H1 (cell line): Measurements from ENCODE around the gene FMN2. TPM values are rescaled to one million over a fixed set of nuclear protein-coding genes. Genes with fewer than 3 reads are reported as not detected.

ENCODE experiments used
- BCL11A ChIP-seq, 2 experiments: IDR thresholded peaks; one replicate each; pipeline ENCODE4 v1.6.1; 2011; ENCODE audit warnings: low read depth in 2 of 2, low read length in 2 of 2, mild to moderate bottlenecking in 2 of 2
- EP300 ChIP-seq, 2 experiments: IDR thresholded peaks; 1 replicate in 1 of 2; 2 replicates in 1 of 2; pipeline ENCODE4 v1.6.1; 2011 to 2012; ENCODE audit warnings: low read depth in 2 of 2, low read length in 2 of 2, mild to moderate bottlenecking in 2 of 2, borderline replicate concordance in 1 of 2, inconsistent platforms in 1 of 2, moderate library complexity in 1 of 2
- KDM5A ChIP-seq: fragments of 200-600 bp; IDR thresholded peaks from 2 replicates; pipeline ENCODE4 v1.7.1; 2012; ENCODE audit warnings: mild to moderate bottlenecking, low read length, inconsistent platforms, mixed read lengths
- SAP30 ChIP-seq: fragments of 300-600 bp; sonication (generic); IDR thresholded peaks from 2 replicates; pipeline ENCODE4 v1.7.1; 2012; ENCODE audit warnings: low read length, moderate library complexity, mild to moderate bottlenecking, inconsistent platforms; ENCODE audit not compliant: insufficient read depth, insufficient replicate concordance
- YY1 ChIP-seq: IDR thresholded peaks from 2 replicates; pipeline ENCODE4 v1.6.1; 2011; ENCODE audit warnings: low read depth, mild to moderate bottlenecking, low read length
- polyA plus RNA-seq, 7 experiments: library from polyadenylated mRNA; depleted of rRNA in 3 of 7; stranded (reverse) in 5 of 7; unstranded in 2 of 7; fragments of >200 nt in 5 of 7; fragments of 200-250 nt in 2 of 7; gene quantifications; 1 replicate in 5 of 7; 2 replicates in 1 of 7; 4 replicates in 1 of 7; pipeline versions ENCODE4 v1.2.1 to v1.2.3, GENCODE V29; 2011 to 2013; ENCODE audit warnings: missing spikeins in 2 of 7, mixed read lengths in 2 of 7
- total RNA-seq: library from RNA; stranded (reverse); fragmentation: NEBNext Ultra II Directional; extraction: Animal tissue kit (Norgen Biotek cat#: 25700); gene quantifications from 2 replicates; pipeline ENCODE4 v1.2.1, GENCODE V29; 2021
- TF ChIP-seq, protein P1 (sequence below): IDR thresholded peaks from 2 replicates; pipeline ENCODE4 v1.6.1; 2012; ENCODE audit warnings: inconsistent platforms

FMN2 gene
- total and polyA plus RNA-seq, 2 of the 8 experiments (the other 6 are each of a cell fraction or from before 2014, with no cell fraction given): 0.83 to 2.0 TPM

GRCh38 chr1:240407407-240407806 is 315.7 kb downstream of the FMN2 start (continued):
- TF ChIP-seq, protein P1, sequence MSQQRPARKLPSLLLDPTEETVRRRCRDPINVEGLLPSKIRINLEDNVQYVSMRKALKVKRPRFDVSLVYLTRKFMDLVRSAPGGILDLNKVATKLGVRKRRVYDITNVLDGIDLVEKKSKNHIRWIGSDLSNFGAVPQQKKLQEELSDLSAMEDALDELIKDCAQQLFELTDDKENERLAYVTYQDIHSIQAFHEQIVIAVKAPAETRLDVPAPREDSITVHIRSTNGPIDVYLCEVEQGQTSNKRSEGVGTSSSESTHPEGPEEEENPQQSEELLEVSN: no peak
- TF ChIP-seq YY1 (no peak), KDM5A (no peak), EP300 (IDR thresholded peaks at IDR 0.05; ENCODE audit: borderline replicate concordance in 1 of 2, low read depth in 2 of 2, low read length in 2 of 2) (no peak), SAP30 (no peak), BCL11A (IDR thresholded peaks at IDR 0.05; ENCODE audit: low read depth in 2 of 2, low read length in 2 of 2) (no peak)
